Thymus (tissue), 11 donors: ENCODE results near the gene ADD2. TPM values are rescaled to one million over a fixed set of nuclear protein-coding genes. Genes with fewer than 3 reads are reported as not detected.

Experiments
- DNase-seq, 9 donors: peaks; one replicate each; pipeline ENCODE4 v3.0.0-alpha.2; 2013; ENCODE audit warnings: low spot score in 9 of 9, low read depth in 6 of 9, missing footprints in 1 of 9
- H3K27ac ChIP-seq, 2 donors: one replicate each; pipeline ENCODE4 v1.5.1; 2013; ENCODE audit warnings: control low read depth in 1 of 2, low read depth in 1 of 2, low read length in 1 of 2, mild to moderate bottlenecking in 1 of 2, moderate library complexity in 1 of 2
- H3K27me3 ChIP-seq, 2 donors: one replicate each; pipeline ENCODE4 v1.5.1; 2013; ENCODE audit warnings: low read length in 1 of 2; ENCODE audit not compliant: control insufficient read depth in 2 of 2, insufficient read depth in 1 of 2
- H3K36me3 ChIP-seq, 2 donors: one replicate each; pipeline ENCODE4 v1.5.1; 2013; ENCODE audit warnings: low read length in 1 of 2, mild to moderate bottlenecking in 1 of 2, moderate library complexity in 1 of 2; ENCODE audit not compliant: control insufficient read depth in 2 of 2, insufficient read depth in 2 of 2
- H3K4me1 ChIP-seq, 2 donors: one replicate each; pipeline ENCODE4 v1.5.1; 2013; ENCODE audit warnings: low read length in 2 of 2; ENCODE audit not compliant: control insufficient read depth in 2 of 2, insufficient read depth in 2 of 2
- H3K4me3 ChIP-seq, 2 donors: one replicate each; pipeline ENCODE4 v1.5.1; 2013; ENCODE audit warnings: low read length in 2 of 2, control low read depth in 1 of 2, mild to moderate bottlenecking in 1 of 2
- H3K9me3 ChIP-seq, 2 donors: one replicate each; pipeline ENCODE4 v1.5.1; 2013; ENCODE audit warnings: low read length in 1 of 2, mild to moderate bottlenecking in 1 of 2; ENCODE audit not compliant: control insufficient read depth in 2 of 2, insufficient read depth in 1 of 2
- WGBS: extraction: QIAGEN DNeasy Blood & Tissue Kit; methylation state at CpG from one replicate; pipeline ENCODE4 v1.1.7; 2013; 5-methylcytosine and 5-hydroxymethylcytosine counted together
- polyA plus RNA-seq: library from polyadenylated mRNA; stranded (reverse); fragments of 200-250 nt; gene quantifications from one replicate; pipeline ENCODE4 v1.2.3, GENCODE V29; 2013
- total RNA-seq: library from RNA; stranded (reverse); fragments of 120-200 nt; gene quantifications from one replicate; pipeline ENCODE4 v1.2.4, GENCODE V29; 2013
- donor health status: healthy.

Gene ADD2
- total and polyA plus RNA-seq, 2 donors: 0.46 to 0.90 TPM

DNA sequence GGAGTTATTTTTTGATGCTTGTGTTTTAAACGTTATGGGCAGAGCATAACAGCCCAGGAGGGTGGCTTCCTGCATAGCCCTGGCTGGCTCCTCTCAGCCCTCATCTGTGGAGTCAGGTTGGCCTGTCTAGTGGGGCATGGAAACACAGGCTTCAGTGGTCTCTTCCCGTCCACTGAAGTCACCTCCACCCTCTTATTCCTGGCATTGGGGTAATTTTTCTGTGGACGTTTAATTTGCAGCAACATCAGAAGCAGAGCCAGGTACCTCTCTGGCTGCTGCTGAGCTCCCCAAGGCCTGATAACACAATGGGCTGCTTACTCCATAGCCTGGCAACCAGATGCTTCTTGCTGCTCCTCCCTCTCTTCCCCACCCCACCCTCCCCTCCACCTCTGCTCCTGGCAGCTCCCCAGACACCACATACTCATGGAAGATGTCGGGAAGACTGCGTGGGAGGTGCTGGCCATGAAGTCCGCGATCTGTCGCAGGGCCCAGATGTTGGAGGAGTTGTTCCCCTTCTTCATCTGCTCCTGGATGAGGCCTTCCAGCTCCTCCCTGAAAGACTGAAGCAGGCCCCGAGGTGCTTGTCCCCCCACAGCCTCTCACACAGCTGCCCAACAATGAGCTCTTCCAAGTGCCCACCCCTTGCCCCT, 64.0 kb downstream of the ADD2 start:
- no peaks in the 10 kb centered on the region for H3K27me3 ChIP-seq
- no peaks in the 10 kb centered on the region for H3K4me1 ChIP-seq
- H3K27ac ChIP-seq: no peak overlapping the region
- DNase-seq: no peak
- no peaks in the 10 kb centered on the region for H3K9me3 ChIP-seq
- no peaks in the 10 kb centered on the region for H3K36me3 ChIP-seq
- H3K4me3 ChIP-seq: no peak overlapping the region
- WGBS: 92% methylated on average over 9 of the region's 9 CpGs

DNA sequence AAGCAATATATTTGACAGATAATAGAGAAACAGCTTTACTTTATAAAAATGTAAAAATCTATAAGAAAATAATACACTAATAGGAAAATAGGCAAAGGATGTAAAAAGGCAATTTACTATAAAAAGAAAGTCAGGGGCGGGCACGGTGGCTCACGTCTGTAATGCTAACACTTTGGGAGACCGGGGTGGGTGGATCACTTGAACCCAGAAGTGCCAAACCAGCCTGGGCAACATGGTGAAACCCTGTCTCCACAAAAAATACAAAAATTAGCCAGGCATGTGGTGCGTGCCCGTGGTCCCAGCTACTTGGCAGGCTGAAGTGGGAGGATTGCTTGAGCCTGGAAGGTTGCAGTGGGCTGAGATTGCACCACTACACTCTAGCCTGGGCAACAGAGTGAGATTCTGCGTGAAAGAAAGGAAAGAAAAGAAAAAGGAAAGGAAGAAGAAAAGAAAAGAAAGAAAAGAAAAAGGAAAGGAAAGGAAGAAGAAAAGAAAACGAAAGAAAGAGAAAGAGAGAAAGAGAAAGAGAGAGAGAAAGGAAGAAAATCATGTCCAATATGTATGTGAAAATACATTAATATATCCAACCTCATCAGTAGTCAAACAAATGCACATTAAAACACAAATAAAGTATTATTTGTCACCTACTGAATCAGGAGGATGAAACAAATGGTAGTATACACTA, 65.1 kb downstream of the ADD2 start:
- Histone ChIP-seq H3K9me3 (no peaks in the 10 kb centered on the region), H3K27ac (no peak overlapping the region), H3K4me3 (no peak overlapping the region), H3K27me3 (peaks cover 0 to 3% of the 10 kb centered on the region in 2 donors), H3K36me3 (no peaks in the 10 kb centered on the region), H3K4me1 (no peaks in the 10 kb centered on the region)
- 92% methylated on average over 8 of the region's 8 CpGs for WGBS
- no peak for DNase-seq

- H3K36me3 ChIP-seq: no peaks in the 10 kb centered on the region
- H3K27me3 ChIP-seq: peaks cover 0 to 4% of the 10 kb centered on the region in 2 donors
- no peak for DNase-seq
- WGBS: 94% methylated on average over 3 of the region's 3 CpGs
- no peak overlapping the region for H3K27ac ChIP-seq
- H3K4me3 ChIP-seq: no peak overlapping the region
- H3K4me1 ChIP-seq: no peaks in the 10 kb centered on the region
- H3K9me3 ChIP-seq: no peaks in the 10 kb centered on the region
These were observed 69.2 kb downstream of the ADD2 start for GRCh38 chr2:70698847-70699246.

DNA sequence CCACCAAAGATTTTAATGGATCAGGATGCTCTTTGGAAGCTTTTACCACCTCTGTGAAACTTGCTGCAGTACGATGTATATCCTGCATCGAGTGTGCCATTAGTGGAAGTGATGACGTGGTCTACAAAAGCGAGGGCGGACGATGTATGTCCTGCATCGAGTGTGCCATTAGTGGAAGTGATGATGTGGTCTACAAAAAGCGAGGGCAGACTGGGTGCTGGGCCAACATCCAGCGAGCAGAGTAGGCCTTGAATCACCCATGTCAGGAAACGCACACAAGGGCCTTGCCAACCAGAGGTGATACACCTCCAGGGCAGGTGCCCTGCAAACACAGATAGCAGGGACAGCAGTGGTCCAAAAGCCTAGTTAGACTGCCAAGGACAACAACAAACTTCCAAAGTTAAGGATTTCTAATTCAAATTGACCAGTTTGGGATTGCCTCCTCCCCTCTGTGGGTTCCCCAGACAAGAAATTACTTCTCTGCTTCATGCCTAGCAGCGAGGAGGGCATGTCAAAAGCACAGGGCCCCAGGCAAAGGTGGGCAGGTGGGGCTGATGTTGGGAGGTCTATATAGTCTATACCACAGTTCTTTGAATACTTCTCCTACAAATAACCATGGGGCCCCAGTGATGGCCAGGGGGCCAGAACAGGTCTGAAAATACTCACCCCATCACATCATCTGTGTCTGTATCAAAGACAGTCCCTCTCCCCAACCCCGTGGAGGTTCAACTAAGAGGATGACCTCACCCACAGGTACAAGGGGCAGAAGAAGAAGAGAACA, 70.2 kb downstream of the ADD2 start:
- no peak for DNase-seq
- 97% methylated on average over 12 of the region's 12 CpGs for WGBS

GRCh38 chr2:70696142-70696541, 71.9 kb downstream of the ADD2 start:
- H3K27me3 ChIP-seq: peaks cover 0 to 4% of the 10 kb centered on the region in 2 donors
- DNase-seq: no peak
- no peaks in the 10 kb centered on the region for H3K9me3 ChIP-seq
- H3K36me3 ChIP-seq: no peaks in the 10 kb centered on the region
- H3K27ac ChIP-seq: no peak overlapping the region
- no peaks in the 10 kb centered on the region for H3K4me1 ChIP-seq
- WGBS: 96% methylated on average over 6 of the region's 6 CpGs
- H3K4me3 ChIP-seq: no peak overlapping the region

More for the DNA sequence above, 70.2 kb downstream of the ADD2 start:
- no peaks in the 10 kb centered on the region for H3K9me3 ChIP-seq
- H3K36me3 ChIP-seq: no peaks in the 10 kb centered on the region
- no peak overlapping the region for H3K27ac ChIP-seq
- H3K27me3 ChIP-seq: peaks cover 0 to 4% of the 10 kb centered on the region in 2 donors
- no peak overlapping the region for H3K4me3 ChIP-seq
- H3K4me1 ChIP-seq: no peaks in the 10 kb centered on the region

- H3K27me3 ChIP-seq: no peaks in the 10 kb centered on the region
- no peaks in the 10 kb centered on the region for H3K4me1 ChIP-seq
- no peak overlapping the region for H3K27ac ChIP-seq
- WGBS: 98% methylated on average over 17 of the region's 17 CpGs
- H3K9me3 ChIP-seq: no peaks in the 10 kb centered on the region
- DNase-seq: no peak
- H3K4me3 ChIP-seq: no peak overlapping the region
- H3K36me3 ChIP-seq: no peaks in the 10 kb centered on the region
These were observed 75.7 kb downstream of the ADD2 start for GRCh38 chr2:70692256-70692655.

DNA sequence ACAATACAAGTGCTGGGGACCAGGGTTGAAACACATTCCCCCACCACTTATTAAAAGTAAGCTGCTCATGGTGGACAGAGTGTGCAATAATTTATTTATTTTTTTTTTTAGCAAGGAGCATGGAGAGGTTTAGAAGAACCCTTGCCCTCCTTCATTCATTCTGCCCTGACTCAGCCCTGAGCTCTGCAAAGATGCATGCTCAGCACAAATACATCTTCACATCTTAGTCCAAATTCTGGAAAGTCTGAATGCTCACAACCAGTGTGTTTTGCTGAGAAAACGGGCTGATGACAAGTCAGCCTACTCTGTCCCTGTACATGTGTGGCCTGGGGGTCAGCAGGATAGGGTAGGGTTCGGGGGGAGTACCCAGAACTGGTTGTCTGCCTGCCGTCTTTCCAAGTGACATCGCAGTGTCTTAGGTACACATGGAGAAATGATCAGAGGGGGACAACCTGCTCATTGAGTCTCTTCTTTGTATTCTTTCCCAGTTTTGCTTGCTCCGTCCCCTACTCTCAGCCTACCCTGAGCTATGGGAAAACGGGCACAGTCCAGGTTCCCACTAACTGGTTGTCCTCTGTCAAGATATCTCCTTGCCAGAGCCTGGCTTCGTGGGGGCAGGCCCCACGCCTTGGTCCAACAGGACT, 76.4 kb downstream of the ADD2 start:
- no peak overlapping the region for H3K27ac ChIP-seq
- H3K9me3 ChIP-seq: no peaks in the 10 kb centered on the region
- H3K4me1 ChIP-seq: no peaks in the 10 kb centered on the region
- no peaks in the 10 kb centered on the region for H3K36me3 ChIP-seq
- no peak overlapping the region for H3K4me3 ChIP-seq
- no peak for DNase-seq
- H3K27me3 ChIP-seq: no peaks in the 10 kb centered on the region
- 80% methylated on average over 8 of the region's 8 CpGs for WGBS

- no peaks in the 10 kb centered on the region for H3K27me3 ChIP-seq
- no peaks in the 10 kb centered on the region for H3K36me3 ChIP-seq
- H3K9me3 ChIP-seq: no peaks in the 10 kb centered on the region
- DNase-seq: no peak
- no peak overlapping the region for H3K27ac ChIP-seq
- no peaks in the 10 kb centered on the region for H3K4me1 ChIP-seq
- H3K4me3 ChIP-seq: no peak overlapping the region
- WGBS: 93% methylated on average over 3 of the region's 3 CpGs
These were observed 77.2 kb downstream of the ADD2 start for GRCh38 chr2:70690846-70691245.

- 96% methylated on average over 5 of the region's 5 CpGs for WGBS
These were observed 79.6 kb downstream of the ADD2 start for GRCh38 chr2:70688427-70688826.

More at GRCh38 chr2:70688427-70688826, 79.6 kb downstream of the ADD2 start:
- H3K36me3 ChIP-seq: no peaks in the 10 kb centered on the region
- H3K4me1 ChIP-seq: no peaks in the 10 kb centered on the region
- no peaks in the 10 kb centered on the region for H3K9me3 ChIP-seq
- no peak overlapping the region for H3K27ac ChIP-seq
- DNase-seq: no peak
- no peak overlapping the region for H3K4me3 ChIP-seq
- H3K27me3 ChIP-seq: no peaks in the 10 kb centered on the region
